ENCODE results near the gene UPP1.

GRCh38 chr7:48042636-48043035, 46.4 kb upstream of the UPP1 start:
- TF ChIP-seq POLR2A (IDR thresholded peaks at IDR 0.05; ENCODE audit: low read length) (no peak), JUN (IDR thresholded peaks at IDR 0.05) (no peak), MAX (IDR thresholded peaks at IDR 0.05) (no peak), CTCF (IDR thresholded peaks at IDR 0.05) (no peak), USF2 (IDR thresholded peaks at IDR 0.05) (no peak), RAD21 (conservative IDR thresholded peaks at IDR 0.05 in 1 of 2, IDR thresholded peaks at IDR 0.05 in 1 of 2) (no peak), BHLHE40 (IDR thresholded peaks at IDR 0.05; ENCODE audit: low read depth, low read length) (no peak), EP300 (IDR thresholded peaks at IDR 0.05) (no peak), CEBPB (IDR thresholded peaks at IDR 0.05) (no peak), PHF8 (IDR thresholded peaks at IDR 0.05; ENCODE audit: borderline replicate concordance, low read depth) (no peak), ELK1 (IDR thresholded peaks at IDR 0.05; ENCODE audit: low read depth, low read length) (no peak), RFX5 (IDR thresholded peaks at IDR 0.05) (no peak)

Measured in A549 (cell line).